ENCODE measurements around the gene PIK3C3.

The PIK3C3 gene

DNA sequence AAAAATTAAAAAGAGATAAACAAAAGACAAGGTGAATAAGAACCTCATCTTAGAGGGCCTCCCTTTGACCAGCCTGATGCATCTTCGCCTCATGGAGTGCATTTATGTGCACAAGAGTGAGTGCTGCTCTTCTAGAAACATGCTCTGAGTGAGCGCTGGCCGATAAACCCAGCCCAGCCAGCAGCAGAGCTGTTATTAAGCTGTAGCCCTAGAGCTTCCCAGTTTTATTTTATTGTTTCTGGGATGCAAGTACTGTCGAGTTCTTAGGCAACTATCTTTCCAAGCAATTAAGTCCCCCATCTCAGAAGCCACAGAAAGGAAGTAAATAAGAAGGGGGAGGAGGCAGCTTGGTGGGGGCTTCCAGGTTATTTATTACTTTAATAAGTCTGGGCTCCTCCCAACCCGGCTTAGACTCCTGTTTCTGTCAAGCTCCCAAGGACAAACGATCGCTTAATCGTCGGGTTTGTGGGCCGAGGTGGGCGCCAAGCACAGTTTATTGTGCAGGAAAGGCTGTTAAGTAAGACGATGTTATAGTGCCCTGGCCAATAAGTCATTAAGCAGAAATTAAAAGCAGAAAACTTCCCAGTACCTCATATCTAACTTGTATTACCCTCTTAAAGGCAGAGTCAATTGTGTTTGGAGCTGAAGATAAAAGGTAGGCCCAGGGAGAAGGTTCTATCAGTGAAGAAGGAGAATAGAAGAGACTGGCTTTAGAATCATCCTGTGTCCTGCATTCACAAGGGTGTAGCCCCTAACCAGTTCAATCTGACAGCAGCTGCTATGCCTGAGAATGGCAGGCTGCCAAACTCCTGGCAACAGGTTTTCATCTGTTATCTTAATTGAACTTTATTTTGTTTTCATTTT is 176.3 kb downstream of the PIK3C3 start:
- Histone ChIP-seq H3K4me3 (ENCODE audit: severe bottlenecking) (no peak overlapping the region), H3K36me3 (ENCODE audit: low read depth) (no peaks in the 10 kb centered on the region), H3K27ac (ENCODE audit: poor library complexity, severe bottlenecking) (no peak overlapping the region), H3K9me3 (ENCODE audit: severe bottlenecking) (no peaks in the 10 kb centered on the region), H3K27me3 (ENCODE audit: insufficient read depth, poor library complexity, severe bottlenecking) (no peaks in the 10 kb centered on the region), H3K4me1 (ENCODE audit: insufficient read depth, poor library complexity, severe bottlenecking) (no peaks in the 10 kb centered on the region)
- DNase-seq (ENCODE audit: low spot score) (no peak), ATAC-seq (ENCODE audit: low read depth) (no peak)
- TF ChIP-seq, protein P1, sequence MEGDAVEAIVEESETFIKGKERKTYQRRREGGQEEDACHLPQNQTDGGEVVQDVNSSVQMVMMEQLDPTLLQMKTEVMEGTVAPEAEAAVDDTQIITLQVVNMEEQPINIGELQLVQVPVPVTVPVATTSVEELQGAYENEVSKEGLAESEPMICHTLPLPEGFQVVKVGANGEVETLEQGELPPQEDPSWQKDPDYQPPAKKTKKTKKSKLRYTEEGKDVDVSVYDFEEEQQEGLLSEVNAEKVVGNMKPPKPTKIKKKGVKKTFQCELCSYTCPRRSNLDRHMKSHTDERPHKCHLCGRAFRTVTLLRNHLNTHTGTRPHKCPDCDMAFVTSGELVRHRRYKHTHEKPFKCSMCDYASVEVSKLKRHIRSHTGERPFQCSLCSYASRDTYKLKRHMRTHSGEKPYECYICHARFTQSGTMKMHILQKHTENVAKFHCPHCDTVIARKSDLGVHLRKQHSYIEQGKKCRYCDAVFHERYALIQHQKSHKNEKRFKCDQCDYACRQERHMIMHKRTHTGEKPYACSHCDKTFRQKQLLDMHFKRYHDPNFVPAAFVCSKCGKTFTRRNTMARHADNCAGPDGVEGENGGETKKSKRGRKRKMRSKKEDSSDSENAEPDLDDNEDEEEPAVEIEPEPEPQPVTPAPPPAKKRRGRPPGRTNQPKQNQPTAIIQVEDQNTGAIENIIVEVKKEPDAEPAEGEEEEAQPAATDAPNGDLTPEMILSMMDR (IDR thresholded peaks at IDR 0.05; ENCODE audit: poor library complexity, severe bottlenecking), result no peak

DNA sequence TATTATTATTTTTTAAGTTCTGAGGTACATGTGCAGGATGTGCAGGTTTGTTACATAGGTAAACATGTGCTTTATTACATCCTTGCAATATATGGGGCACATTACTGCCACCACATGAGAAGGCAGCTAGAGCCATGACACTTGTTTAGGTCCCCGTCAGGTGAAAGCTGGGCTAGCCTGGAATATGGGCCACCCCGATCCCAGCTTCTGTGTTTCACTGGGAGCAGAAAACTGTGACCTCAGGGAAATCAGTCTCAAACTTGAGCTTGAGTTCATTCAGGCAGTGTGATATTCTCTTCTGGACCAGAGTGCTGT is 176.9 kb downstream of the PIK3C3 start:
- ATAC-seq (ENCODE audit: low read depth) (no peak), DNase-seq (ENCODE audit: low spot score) (no peak)
- no peak overlapping the region for H3K4me3 ChIP-seq (ENCODE audit: severe bottlenecking)
- H3K27ac ChIP-seq (ENCODE audit: poor library complexity, severe bottlenecking), result no peak overlapping the region
- no peaks in the 10 kb centered on the region for H3K4me1 ChIP-seq (ENCODE audit: insufficient read depth, poor library complexity, severe bottlenecking)
- no peaks in the 10 kb centered on the region for H3K36me3 ChIP-seq (ENCODE audit: low read depth)
- TF ChIP-seq, protein P1 (IDR thresholded peaks at IDR 0.05; ENCODE audit: poor library complexity, severe bottlenecking), result no peak
- H3K9me3 ChIP-seq (ENCODE audit: severe bottlenecking), result no peaks in the 10 kb centered on the region
- H3K27me3 ChIP-seq (ENCODE audit: insufficient read depth, poor library complexity, severe bottlenecking), result no peaks in the 10 kb centered on the region

All from RWPE2 (cell line).